Epidermal melanocyte (primary cell): Measurements from ENCODE around the gene NBAS.
"Not testable (repeated sequence)": the region's sequence is repeated elsewhere in the genome, so short reads cannot be mapped to it uniquely, and the experiment has no call there.

ENCODE experiments used
- DNase-seq: peaks from one replicate; pipeline ENCODE4 v3.0.0; 2011; ENCODE audit warnings: low spot score; ENCODE audit not compliant: insufficient read length

NBAS gene

DNA sequence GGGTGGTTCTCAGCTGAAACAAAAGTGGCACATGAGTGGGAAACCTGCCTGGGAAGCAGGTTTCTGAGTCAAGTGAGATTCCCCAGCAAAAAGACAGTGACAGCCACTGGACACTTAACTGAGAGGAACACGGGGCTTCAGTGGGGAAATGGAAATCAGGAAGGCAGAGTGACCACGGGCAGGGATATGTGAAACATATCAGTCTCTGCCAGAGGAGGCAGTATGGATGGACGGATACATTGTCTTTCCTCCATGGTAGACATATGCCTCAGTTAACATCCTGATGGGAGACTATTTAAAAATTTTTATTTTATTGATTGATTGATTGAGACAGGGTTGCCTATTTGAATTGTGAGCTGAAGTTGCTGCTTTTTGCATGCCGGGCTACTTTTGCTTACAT, 292.1 kb downstream of the NBAS start:
- no peak for DNase-seq

DNA sequence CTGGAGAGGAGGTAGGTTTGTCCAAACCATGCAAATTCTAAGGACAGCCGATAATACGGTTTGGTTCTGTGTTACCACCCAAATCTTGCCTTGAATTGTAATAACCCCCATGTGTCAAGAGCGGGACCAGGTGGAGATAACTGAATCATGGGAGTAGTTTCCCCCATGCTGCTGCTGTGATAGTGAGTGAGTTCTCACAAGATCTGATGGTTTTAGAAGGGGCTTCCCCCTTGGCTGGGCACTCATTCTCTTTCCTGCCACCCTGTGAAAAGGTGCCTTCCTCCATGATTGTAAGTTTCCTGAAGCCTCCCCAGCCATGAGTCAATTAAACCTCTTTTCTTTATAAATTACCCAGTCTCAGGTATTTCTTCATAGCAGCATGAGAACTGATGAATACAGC, 295.2 kb downstream of the NBAS start:
- DNase-seq, result no peak

DNA sequence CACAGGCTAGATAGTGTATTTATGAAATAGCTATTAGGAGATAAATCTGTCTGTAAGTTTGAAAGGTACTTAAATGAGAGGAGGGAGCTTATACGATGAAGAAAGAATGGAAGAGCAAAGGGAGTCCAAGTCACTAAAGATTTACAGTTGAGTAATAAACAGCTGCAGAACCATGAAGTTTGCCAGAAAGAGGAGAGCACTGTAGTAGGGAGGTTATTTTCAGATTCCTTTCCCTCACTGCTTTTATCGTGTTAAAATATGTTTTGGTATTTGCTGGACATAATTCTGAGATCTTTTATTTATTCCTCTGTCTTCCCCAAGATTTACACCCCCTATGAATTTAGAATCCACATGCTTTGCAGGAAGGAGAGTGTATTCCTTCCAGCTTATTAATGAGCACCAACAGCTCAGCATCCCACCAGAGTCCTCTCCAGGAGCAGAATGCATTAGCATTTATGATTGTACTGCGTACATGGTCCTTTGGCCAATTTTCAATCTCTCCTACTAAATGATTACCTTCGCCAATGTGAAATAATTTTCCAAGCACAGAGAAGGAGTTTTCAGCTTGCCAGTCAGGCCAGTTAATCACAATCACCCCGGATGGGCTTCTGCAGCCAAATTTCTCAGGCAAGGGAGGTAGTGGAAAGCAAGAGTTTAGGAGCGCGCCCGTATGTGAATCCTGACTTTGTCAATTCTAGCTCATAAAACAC, 297.0 kb downstream of the NBAS start:
- no peak for DNase-seq

DNA sequence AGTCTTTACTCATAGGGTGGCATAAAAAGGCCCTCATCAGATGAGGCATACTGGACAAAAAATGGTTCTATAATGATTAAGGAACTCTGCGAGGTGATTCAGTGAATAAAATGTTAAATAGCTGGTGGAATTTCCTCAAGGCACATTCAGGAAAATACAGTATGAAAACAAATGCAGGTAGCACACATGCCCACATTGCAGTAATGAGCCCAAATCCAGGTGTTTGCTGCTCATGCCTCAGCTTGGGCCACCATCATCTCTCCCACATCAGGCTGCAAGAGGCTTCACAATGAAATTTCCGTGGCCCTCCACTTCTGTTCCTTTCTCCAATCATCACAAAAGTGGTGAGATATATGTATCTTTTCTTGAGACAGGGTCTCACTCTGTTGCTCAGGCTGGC, 298.3 kb downstream of the NBAS start:
- no peak for DNase-seq

DNA sequence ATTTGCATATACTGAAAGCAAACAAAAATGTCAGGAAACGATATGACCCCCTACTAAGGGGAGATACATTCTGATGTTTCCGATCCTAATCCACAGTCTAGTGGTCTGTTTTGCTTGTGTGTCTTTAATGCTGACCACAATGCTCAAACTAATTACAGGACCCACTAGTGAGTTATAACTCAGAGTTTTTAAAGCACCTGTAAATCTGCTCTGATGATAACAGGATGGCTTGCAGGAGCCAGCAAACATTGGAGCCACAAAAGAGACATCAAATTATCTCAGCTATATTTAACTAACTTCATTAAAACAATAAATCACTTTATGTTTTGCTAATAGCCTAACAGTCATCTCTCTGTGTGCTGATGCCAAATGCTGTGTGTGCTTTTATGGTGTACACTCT, 300.3 kb downstream of the NBAS start:
- no peak for DNase-seq

DNA sequence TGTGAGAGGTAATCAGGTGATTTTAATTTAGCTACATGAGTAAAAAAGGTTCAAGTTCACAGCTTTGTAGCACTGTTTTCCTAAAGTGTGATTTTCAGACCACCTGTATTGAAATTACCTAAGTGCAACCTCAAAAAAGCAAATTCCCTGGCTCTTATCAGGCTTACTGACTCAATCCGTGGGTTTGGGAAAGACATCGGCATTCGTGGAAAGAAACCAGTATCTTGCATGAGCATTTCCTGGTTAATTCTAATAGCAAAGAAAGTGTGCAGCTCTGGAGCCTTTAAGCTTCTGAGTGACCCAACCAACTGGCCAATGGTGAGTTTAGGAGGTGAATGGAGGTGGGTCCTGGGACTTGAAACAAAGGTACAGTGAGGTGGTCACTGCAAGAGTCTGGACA, 300.9 kb downstream of the NBAS start:
- no peak for DNase-seq

DNA sequence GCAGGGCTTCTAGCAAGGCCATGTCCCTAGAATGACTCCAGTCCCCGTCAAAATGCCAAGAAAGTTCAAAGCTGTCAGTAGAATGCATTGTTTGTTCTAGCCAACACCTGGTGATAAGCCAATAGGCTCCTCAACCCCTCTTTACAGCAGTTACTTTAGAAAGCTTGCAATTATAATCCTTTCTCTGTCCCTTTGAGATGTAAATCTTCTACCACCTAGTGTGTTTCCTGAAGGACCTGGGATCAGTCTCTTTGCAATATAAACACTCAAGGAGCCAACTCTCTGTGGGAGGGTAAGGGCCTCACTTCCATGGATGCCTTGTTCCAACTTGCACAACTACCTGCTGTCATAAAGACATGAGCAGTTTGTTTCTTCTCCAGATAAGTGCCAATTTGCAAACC, 301.8 kb downstream of the NBAS start:
- DNase-seq, result no peak

DNA sequence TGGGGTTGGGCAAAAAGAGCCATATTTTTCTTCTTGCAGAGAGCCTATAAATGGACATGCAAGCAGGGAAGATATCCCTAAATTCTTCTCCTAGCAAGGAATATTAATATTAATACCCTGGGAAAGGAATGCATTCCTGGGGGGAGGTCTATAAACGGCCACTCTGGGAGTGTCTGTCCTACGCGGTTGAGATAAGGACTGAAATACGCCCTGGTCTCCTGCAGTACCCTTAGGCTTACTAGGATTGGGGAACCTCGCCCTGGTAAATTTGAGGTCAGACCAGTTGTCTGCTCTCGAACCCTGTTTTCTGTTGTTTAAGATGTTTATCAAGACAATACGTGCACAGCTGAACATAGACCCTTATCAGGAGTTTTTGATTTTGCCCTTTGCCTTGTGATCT, 302.7 kb downstream of the NBAS start:
- not testable (repeated sequence) for DNase-seq

DNA sequence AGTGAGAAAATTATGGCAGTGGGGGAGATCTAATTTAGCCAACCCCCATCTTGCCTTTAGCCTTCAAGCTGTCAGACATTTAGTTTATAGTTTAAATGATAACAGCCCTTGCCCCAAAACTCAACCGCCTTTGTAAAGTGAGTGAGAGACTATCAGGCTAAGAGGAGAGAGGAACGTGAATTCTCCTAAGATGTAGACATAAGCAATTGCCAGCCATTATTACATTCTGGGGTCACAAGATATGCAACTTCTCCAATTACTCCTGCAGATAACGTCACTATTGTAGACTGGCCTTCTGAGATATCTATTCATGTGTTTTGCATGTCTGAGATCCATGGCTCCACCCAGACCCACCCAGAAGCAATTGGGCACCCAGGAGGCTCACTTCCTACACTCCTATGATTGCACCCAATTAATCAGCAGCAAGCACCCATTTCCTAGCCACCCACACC, 307.3 kb downstream of the NBAS start:
- DNase-seq, result no peak

DNA sequence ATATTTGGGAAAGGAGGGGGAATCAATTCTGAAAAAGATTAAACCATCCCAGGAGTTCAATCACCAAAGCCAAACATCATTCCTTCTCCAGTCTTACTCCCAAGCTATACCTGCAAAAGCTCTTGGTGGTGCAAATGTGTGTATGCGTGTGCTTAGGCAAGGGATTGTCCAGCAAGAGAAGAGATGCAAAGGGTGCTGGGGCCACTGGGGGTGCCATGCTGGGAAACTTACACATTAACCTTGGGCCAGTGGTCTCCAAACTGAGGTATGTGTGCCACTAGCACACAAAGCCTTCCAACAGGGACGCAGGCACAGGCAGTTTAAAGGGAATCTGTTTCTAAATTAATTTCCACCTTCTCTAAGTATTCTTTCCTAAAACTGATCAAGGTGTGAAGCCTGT, 307.9 kb downstream of the NBAS start:
- DNase-seq, result no peak

DNA sequence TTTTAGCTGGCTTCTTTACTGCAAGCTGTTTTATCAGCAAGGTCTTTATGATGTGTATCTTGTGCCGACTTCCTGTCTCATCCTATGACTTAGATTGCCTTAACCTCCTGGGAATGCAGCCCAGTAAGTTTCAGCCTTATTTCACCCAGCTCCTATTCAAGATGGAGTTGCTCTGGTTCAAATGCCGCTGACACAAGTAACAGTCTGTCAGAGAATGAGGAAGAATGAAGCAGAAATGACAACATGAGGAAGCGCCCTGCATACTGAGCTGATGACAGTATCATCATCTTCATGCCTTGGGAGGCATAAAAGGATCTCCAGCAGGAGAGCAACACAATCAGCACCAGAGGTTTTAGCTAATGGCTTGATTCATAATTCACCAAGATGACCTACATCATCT, 309.4 kb downstream of the NBAS start:
- DNase-seq, result no peak

DNA sequence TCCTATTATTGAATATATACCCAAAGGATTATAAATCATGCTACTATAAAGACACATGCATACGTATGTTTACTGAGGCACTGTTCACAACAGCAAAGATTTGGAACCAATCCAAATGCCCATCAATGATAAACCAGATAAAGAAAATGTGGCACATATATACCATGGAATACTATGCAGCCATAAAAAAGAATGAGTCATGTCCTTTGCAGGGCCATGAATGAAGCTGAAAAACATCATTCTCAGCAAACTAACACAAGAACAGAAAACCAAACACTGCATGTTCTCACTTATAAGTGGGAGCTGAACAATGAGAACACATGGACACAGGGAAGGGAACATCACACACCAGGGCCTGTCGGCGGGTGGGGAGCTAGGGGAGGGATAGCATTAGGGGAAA, 310.2 kb downstream of the NBAS start:
- not testable (repeated sequence) for DNase-seq

DNA sequence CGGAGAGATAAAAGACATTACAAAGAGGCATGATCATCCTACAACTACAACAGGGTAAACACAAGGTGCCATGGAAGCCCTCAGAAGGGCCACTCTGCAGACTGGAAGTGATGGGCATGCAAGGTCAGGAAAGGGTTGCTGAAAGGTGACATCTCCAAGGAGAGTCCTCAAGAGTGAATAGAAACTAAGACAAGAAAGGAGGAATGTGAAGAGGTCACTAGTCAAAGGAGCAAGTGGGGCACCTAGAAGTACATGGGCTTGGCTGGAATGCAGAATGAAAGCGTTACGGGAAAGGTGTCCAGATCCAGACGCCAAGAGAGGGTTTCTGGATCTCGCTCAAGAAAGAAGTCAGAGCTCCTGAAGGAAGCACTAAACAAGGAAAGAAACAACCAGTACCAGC, 314.3 kb downstream of the NBAS start:
- DNase-seq, result no peak

DNA sequence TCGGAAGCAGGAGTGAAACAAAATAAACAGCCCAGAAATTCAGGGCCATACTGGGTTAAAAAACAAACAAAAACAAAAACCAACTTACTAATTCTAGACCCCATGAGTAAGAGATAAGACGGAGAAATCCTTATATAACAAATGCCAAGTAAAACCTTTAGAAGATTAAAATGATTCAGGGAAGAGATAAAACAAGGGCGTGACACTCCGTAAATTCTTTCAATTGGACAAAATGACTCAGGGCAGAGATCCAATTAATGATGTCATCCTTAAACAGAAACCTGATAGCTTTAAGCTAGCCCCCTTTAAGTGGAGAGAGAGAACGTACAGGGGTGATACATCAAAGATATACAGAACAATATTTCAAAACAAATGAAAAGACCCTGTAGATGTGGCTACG, 317.4 kb downstream of the NBAS start:
- no peak for DNase-seq

DNA sequence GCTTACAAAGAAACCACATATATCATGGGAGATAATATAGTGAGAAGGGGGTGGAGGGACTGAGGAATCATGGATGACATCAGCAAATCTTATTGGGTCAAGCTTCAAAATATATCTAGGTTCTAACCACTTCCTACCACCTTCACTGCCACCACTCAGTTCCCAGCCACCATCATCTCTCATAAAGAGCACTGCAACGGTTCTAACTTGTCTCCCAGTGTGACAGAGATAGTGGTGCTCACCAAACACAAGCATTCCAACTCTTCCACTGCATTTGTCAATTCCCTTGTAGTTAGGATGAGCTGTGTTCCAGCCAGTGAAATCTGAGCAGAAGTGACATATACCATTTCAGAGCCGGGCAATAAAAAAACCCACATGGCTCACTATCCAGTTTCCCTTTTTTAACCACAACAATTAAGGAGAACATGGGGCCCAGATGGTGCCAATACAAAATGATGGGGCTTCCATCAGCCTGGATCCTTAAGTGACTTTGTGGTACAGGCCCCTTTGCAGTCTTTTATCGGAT, 318.1 kb downstream of the NBAS start:
- DNase-seq, result no peak

DNA sequence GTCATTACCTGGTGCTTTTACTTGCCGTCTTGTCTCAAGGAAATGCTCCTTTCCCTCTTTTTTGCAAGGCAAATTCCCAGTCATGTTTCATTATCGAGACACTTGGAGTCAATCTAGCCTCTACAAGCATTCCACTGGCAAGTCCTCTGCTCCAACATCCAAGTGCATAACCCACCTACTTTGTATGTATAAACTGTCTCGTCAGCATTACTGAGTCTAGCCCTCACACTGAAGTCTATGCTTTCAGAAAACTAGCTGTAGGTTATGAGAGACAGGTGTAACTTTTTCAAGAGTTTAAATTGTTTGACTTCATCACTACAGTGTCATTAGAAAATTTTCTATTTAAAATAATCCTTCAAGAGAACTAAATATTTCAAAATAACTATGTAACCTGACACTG, 319.2 kb downstream of the NBAS start:
- no peak for DNase-seq

DNA sequence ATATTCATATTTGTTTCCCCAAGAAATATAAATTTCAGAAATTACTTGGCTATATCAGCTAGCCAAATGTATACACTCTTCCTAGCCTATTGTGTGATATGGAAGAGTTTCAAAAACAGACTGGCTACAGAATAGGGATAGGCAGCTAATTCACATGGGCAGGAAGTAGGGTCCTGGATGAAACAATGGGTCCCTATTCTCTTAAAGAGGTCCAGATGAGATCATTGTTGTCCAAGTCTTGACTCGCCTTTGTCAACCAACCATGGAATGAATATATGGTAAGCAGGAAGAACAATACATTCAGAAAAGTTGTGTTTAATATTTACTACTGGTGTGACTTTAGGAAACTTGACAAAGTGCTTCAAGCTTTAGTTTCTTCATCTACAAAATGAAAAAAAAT, 319.9 kb downstream of the NBAS start:
- no peak for DNase-seq

DNA sequence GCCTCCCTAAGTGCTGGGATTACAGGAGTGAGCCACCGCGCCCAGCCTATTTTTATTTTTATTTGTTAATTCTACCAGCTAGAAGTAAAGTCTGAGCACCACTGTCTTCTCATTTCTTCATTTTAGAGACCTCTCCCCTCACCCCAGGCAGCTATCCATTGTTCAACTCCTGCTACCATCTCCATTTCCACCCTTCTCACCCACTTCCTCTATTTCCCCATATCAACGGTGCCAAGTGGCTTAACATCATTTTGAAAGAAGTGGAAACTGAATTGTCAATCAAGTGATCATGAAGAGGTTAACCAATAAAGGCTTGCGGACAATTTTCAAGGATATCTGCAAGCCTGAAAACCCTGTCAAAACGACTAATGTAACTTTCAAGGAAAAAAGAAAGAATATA, 323.1 kb downstream of the NBAS start:
- no peak for DNase-seq

DNA sequence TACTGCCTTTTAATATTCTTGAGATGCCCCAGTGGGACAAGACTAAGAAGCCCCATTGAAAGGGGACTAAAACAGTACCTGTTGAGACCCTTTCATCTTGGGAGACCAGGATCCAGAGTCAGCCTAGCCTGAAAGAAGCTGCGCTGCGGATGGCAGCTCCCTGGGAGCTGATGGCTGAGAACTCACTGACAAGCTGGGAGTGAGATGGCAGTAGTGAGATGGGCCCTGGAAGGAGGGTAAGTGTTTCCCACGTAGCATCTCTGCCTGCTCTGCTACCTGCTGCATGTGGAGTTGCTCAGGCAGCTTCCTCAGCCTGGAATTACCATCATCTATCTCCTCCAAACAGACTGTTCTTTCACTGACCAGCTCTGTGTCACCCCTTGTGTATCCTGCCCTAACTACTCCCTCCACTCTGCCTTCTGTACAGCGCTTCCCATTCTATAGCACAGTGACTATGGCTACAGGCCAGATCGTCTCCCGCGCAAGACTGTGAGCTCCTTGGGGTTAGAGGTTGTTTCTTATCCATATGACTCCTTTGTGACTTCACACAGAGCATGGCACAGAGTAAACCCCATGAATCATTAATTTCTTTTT, 330.4 kb downstream of the NBAS start:
- DNase-seq, result no peak

DNA sequence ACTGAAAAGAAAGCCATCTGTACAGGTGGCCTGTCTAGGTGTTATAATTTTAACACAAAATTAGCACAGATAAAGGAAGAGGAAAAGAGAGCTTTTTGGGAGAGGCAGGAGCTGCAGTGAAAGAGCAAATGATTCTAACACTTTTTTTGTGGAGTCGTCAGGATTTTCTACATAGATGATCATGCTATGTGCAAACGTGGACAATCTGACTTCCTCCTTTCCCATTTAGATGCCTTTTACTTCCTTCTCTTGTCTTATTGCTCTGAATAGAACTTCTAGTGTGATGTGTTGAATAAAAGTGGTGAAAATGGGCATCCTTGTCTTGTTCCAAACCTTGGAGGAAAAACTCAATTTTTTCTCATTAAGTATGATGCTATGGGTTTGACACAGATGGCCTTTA, 334.5 kb downstream of the NBAS start:
- DNase-seq, result no peak

DNA sequence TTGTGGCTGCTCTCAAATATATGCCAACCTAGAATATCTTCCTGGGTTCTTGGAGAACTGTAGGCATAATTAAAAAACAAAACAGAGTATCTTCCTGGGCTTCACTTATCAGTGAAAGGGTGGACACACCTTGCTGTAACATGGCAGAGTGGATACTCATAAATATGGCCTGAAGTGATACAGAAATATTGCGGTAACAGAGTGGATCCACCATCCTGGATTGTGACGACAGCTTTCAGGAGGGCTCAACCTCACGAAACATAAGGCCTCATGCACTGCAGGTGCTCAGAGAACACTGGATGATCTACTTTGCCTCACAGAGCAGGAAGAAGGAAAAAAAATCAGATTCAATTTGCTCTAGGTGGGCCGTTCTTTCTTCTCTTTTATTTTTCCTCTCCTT, 336.0 kb downstream of the NBAS start:
- DNase-seq, result no peak

DNA sequence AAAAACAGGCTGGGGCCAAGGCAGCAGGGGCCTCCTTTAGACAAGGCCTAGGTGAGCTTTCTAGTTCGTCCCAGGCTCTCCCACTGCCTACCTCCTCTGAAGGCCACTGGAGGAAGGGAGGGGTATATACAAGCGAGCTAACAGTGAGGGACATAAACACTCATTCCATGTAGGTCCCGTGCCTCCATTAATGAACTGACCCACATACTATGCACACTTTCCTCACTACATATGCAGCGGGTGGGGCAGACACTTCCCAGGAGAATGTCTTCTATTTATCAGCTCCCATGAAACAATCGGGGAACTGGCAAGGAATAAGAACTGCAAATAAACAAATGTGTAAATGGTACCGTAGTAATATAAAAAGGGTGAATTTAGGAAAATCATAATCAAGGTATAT, 336.5 kb downstream of the NBAS start:
- DNase-seq, result no peak

DNA sequence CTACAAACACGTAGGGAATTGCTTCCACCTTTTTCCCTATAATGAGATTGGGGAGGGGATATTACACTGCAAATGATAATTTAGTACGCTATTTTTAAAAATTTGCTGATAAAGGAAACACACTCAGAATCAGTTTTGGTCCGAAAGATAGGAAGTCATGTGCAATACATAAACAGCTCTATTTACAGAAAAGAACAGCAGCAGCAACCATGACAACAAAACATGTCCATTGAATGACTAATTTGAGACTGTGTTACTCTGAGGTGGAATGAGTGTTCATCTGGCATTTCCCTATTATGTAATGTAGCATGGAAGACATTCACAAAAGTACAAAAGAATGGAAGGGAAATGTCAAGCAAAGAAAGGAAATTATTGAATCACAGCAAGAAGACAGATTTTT, 337.2 kb downstream of the NBAS start:
- DNase-seq, result peak; percentile 21
